ENCODE results near the gene EML3. TPM values are rescaled to one million over a fixed set of nuclear protein-coding genes. Genes with fewer than 3 reads are reported as not detected.

EML3 gene
- polyA plus RNA-seq, 2 of the 4 experiments (the other 2 are of a cell fraction): 15.2 to 27.2 TPM

GRCh38 chr11:62553839-62554361 is 58.7 kb downstream of the EML3 start:
- ChIA-PET CTCF (interaction anchor here (0.9 to 12.6 kb wide), 13 partner anchors 9 to 186 kb away, joined by 3 to 296 read pairs (median 4); partner anchors contain the start of genes AHNAK, SCGB1A1 and TUT1), POLR2A (interaction anchor here (0.7 to 4.1 kb wide), 6 partner anchors 20 to 200 kb away, joined by 3 to 31 read pairs (median 5); partner anchors contain the start of genes EEF1G, HNRNPUL2, TUT1 and ZBTB3)
- Histone ChIP-seq H3K9me3 (no peaks in the 10 kb centered on the region), H3K27ac (peak overlapping the region; percentile 90 to 94), H3K4me1 (peaks cover 83% of the 10 kb centered on the region), H3K4me3 (peak overlapping the region; percentile 22; the same call in 2 of the 3 replicates), H3K4me2 (peak overlapping the region; percentile 86)
- ATAC-seq: peak; percentile 54 to 58
- TF ChIP-seq EP300 (IDR thresholded peaks at IDR 0.05): no peak
- no peak for TF ChIP-seq ZNF302 (CRISPR knock-in tag; IDR thresholded peaks at IDR 0.05)
- TF ChIP-seq MAX (IDR thresholded peaks at IDR 0.05): peak; percentile 75
- peak; percentile 3; the same call in 1 of the 2 replicates for TF ChIP-seq RFX5 (IDR thresholded peaks at IDR 0.05)
- peak; percentile 11; the same call in 1 of the 2 replicates for TF ChIP-seq FOSL2 (IDR thresholded peaks at IDR 0.05)
- TF ChIP-seq FOSL2 (CRISPR knock-in tag; IDR thresholded peaks at IDR 0.05): peak; percentile 65
- TF ChIP-seq TFCP2L1 (CRISPR knock-in tag; IDR thresholded peaks at IDR 0.05): no peak
- no peak for TF ChIP-seq ZSCAN20 (CRISPR knock-in tag; IDR thresholded peaks at IDR 0.05)
- peak; percentile 6; the same call in 1 of the 2 replicates for TF ChIP-seq GATA3 (IDR thresholded peaks at IDR 0.05; ENCODE audit: borderline replicate concordance)
- TF ChIP-seq ESRRA (IDR thresholded peaks at IDR 0.05; ENCODE audit: borderline replicate concordance, low read length): no peak
- TF ChIP-seq CHD4 (IDR thresholded peaks at IDR 0.05; ENCODE audit: borderline replicate concordance): no peak
- TF ChIP-seq PBX3 (IDR thresholded peaks at IDR 0.05): peak; percentile 28; the same call in 1 of the 2 replicates
- TF ChIP-seq POLR2A (IDR thresholded peaks at IDR 0.05; ENCODE audit: low read length): no peak
- no peak for FAIRE-seq
- DNase-seq (ENCODE audit: low read depth in 1 of 2, low spot score in 1 of 2): peak; percentile 78 to 92
- 8% methylated on average over 8 of the region's 8 CpGs for WGBS (ENCODE audit: missing lambda C conversion rate)

GRCh38 chr11:62553080-62553838 is 59.3 kb downstream of the EML3 start:
- no peaks in the 10 kb centered on the region for H3K9me3 ChIP-seq
- TF ChIP-seq MAFK (IDR thresholded peaks at IDR 0.05; ENCODE audit: partially characterized antibody) (peak; percentile 16), CEBPB (IDR thresholded peaks at IDR 0.05) (no peak), NPAS2 (CRISPR knock-in tag; IDR thresholded peaks at IDR 0.05; ENCODE audit: borderline replicate concordance) (no peak), ZSCAN20 (CRISPR knock-in tag; IDR thresholded peaks at IDR 0.05) (no peak), POLR2AphosphoS2 (conservative IDR thresholded peaks at IDR 0.05; ENCODE audit: low read length) (no peak), HMGXB4 (CRISPR knock-in tag; IDR thresholded peaks at IDR 0.05; ENCODE audit: borderline replicate concordance) (no peak), KDM5A (IDR thresholded peaks at IDR 0.05) (peak; percentile 58; the same call in 1 of the 2 replicates), HES2 (IDR thresholded peaks at IDR 0.05) (no peak), HOXA7 (CRISPR knock-in tag; IDR thresholded peaks at IDR 0.05) (no peak), RFX5 (IDR thresholded peaks at IDR 0.05) (no peak), JUN (IDR thresholded peaks at IDR 0.05) (peak; percentile 16 to 57; a peak in 3 of 5 replicates), EP300 (IDR thresholded peaks at IDR 0.05) (0 out of 5 replicates have a peak, but pooled peaks of 1 of the 2 experiments have one; percentile 28), MYC (IDR thresholded peaks at IDR 0.05; ENCODE audit: borderline replicate concordance, low read length) (no peak; the same call in 1 of the 2 replicates), GATA3 (IDR thresholded peaks at IDR 0.05; ENCODE audit: borderline replicate concordance) (peak; percentile 36), PBX3 (IDR thresholded peaks at IDR 0.05) (no peak), RAD21 (conservative IDR thresholded peaks at IDR 0.05 in 1 of 2, IDR thresholded peaks at IDR 0.05 in 1 of 2) (peak in 1 of 2 experiments; percentile 4; a peak in 1 of 5 replicates), FOSB (CRISPR knock-in tag; IDR thresholded peaks at IDR 0.05) (no peak), TP53 (CRISPR knock-in tag; IDR thresholded peaks at IDR 0.05) (peak; percentile 55; the same call in 1 of the 2 replicates), ATOH8 (CRISPR knock-in tag; IDR thresholded peaks at IDR 0.05; ENCODE audit: low read depth) (no peak)

More at GRCh38 chr11:62553080-62553838, 59.3 kb downstream of the EML3 start:
- Histone ChIP-seq H3K4me3 (peak overlapping the region; percentile 22; the same call in 2 of the 3 replicates), H3K4me2 (peak overlapping the region; percentile 86), H3K4me1 (peaks cover 83% of the 10 kb centered on the region), H3K27ac (peak overlapping the region; percentile 90 to 94)
- FAIRE-seq: no peak
- CTCF ChIA-PET: interaction anchor here (0.8 to 12.6 kb wide), 15 partner anchors 7 to 186 kb away, joined by 3 to 296 read pairs (median 4); partner anchors contain the start of genes AHNAK, SCGB1A1 and TUT1
- 1% methylated on average over 15 of the region's 15 CpGs for WGBS (ENCODE audit: missing lambda C conversion rate)
- POLR2A ChIA-PET: interaction anchor here (0.7 to 4.1 kb wide), 8 partner anchors 10 to 201 kb away, joined by 3 to 31 read pairs (median 6); partner anchors contain the start of genes EEF1G, HNRNPUL2, TUT1 and ZBTB3
- peak; percentile 77 to 86 for ATAC-seq
- peak; percentile 93 to 95 for DNase-seq (ENCODE audit: low read depth in 1 of 2, low spot score in 1 of 2)

Measured in A549 (cell line).